ENCODE measurements around the gene ST6GALNAC1. TPM values are rescaled to one million over a fixed set of nuclear protein-coding genes. Genes with fewer than 3 reads are reported as not detected.

ST6GALNAC1 gene
- total and polyA plus RNA-seq, 2 of the 8 experiments (the other 6 are each of a cell fraction or from before 2014, with no cell fraction given) = not detected

DNA sequence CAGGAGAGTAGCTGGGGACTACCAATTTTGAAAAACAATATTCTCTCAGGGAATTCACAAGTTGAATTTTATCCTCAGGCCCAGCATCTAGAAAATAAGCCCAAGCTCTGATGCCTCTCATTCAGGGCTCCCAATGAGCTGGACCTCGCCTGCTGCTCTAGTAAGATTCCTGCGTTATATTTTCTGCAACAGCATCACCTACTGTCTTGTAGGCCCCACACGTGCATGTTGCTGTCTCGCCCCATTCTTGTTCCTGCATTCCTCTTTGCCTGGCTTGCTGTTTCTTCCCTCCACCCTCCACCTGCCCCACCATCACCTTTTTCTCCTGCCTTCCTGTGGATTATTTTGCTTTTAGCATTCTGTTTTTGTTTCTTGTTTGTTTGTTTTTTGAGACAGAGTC lies 49.6 kb downstream of the ST6GALNAC1 start (continued):
- TF ChIP-seq, protein P1, sequence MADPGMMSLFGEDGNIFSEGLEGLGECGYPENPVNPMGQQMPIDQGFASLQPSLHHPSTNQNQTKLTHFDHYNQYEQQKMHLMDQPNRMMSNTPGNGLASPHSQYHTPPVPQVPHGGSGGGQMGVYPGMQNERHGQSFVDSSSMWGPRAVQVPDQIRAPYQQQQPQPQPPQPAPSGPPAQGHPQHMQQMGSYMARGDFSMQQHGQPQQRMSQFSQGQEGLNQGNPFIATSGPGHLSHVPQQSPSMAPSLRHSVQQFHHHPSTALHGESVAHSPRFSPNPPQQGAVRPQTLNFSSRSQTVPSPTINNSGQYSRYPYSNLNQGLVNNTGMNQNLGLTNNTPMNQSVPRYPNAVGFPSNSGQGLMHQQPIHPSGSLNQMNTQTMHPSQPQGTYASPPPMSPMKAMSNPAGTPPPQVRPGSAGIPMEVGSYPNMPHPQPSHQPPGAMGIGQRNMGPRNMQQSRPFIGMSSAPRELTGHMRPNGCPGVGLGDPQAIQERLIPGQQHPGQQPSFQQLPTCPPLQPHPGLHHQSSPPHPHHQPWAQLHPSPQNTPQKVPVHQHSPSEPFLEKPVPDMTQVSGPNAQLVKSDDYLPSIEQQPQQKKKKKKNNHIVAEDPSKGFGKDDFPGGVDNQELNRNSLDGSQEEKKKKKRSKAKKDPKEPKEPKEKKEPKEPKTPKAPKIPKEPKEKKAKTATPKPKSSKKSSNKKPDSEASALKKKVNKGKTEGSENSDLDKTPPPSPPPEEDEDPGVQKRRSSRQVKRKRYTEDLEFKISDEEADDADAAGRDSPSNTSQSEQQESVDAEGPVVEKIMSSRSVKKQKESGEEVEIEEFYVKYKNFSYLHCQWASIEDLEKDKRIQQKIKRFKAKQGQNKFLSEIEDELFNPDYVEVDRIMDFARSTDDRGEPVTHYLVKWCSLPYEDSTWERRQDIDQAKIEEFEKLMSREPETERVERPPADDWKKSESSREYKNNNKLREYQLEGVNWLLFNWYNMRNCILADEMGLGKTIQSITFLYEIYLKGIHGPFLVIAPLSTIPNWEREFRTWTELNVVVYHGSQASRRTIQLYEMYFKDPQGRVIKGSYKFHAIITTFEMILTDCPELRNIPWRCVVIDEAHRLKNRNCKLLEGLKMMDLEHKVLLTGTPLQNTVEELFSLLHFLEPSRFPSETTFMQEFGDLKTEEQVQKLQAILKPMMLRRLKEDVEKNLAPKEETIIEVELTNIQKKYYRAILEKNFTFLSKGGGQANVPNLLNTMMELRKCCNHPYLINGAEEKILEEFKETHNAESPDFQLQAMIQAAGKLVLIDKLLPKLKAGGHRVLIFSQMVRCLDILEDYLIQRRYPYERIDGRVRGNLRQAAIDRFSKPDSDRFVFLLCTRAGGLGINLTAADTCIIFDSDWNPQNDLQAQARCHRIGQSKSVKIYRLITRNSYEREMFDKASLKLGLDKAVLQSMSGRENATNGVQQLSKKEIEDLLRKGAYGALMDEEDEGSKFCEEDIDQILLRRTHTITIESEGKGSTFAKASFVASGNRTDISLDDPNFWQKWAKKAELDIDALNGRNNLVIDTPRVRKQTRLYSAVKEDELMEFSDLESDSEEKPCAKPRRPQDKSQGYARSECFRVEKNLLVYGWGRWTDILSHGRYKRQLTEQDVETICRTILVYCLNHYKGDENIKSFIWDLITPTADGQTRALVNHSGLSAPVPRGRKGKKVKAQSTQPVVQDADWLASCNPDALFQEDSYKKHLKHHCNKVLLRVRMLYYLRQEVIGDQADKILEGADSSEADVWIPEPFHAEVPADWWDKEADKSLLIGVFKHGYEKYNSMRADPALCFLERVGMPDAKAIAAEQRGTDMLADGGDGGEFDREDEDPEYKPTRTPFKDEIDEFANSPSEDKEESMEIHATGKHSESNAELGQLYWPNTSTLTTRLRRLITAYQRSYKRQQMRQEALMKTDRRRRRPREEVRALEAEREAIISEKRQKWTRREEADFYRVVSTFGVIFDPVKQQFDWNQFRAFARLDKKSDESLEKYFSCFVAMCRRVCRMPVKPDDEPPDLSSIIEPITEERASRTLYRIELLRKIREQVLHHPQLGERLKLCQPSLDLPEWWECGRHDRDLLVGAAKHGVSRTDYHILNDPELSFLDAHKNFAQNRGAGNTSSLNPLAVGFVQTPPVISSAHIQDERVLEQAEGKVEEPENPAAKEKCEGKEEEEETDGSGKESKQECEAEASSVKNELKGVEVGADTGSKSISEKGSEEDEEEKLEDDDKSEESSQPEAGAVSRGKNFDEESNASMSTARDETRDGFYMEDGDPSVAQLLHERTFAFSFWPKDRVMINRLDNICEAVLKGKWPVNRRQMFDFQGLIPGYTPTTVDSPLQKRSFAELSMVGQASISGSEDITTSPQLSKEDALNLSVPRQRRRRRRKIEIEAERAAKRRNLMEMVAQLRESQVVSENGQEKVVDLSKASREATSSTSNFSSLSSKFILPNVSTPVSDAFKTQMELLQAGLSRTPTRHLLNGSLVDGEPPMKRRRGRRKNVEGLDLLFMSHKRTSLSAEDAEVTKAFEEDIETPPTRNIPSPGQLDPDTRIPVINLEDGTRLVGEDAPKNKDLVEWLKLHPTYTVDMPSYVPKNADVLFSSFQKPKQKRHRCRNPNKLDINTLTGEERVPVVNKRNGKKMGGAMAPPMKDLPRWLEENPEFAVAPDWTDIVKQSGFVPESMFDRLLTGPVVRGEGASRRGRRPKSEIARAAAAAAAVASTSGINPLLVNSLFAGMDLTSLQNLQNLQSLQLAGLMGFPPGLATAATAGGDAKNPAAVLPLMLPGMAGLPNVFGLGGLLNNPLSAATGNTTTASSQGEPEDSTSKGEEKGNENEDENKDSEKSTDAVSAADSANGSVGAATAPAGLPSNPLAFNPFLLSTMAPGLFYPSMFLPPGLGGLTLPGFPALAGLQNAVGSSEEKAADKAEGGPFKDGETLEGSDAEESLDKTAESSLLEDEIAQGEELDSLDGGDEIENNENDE (IDR thresholded peaks at IDR 0.05; ENCODE audit: insufficient replicate concordance, low read length) = no peak
